C1 segment of cervical spinal cord (tissue), 14 donors: ENCODE measurements around the gene DDO.

Experiments used
- DNase-seq, 14 donors: peaks; one replicate each; lab custom pipeline; 2025; lab: John Stamatoyannopoulos, UW

DDO gene

DNA sequence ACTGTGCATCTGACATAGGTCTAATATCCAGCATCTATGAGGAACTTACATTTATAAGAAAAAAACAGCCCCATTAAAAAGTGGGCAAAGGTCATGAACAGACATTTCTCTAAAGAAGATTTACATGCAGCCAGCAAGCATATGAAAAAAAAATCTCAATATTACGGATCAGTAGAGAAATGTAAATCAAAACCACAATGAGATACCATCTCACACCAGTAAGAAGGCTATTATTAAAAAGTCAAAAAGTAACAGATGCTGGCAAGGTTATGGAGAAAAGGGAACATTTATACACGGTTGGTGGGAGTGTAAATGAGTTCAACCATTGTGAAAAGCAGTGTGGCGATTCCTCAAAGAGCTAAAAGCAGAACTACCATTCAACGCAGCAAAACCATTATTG is 70.3 kb downstream of the DDO start:
- DNase-seq: no peak

DNA sequence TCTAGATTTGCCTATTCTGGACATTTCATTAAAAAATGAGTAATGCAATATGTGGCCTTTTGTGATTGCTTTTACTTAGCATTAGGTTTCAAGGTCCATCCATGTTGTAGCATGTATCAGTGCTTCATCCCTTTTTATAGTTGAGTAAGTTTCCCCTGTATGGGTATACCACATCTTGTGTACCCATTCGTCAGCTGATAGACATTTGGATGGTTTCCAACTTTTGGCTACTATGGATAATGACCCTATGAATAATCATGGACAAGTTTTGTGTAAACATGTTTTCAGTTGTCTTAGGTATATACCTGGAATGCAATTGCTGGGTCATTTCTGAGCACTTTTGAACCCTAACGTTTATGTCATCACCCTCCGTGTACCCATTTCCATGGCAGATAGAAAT is 72.6 kb downstream of the DDO start:
- no peak for DNase-seq
